ENCODE data around the gene HSPB7.
"Not testable (repeated sequence)": the region's sequence is repeated elsewhere in the genome, so short reads cannot be mapped to it uniquely, and the experiment has no call there.

The HSPB7 gene

DNA sequence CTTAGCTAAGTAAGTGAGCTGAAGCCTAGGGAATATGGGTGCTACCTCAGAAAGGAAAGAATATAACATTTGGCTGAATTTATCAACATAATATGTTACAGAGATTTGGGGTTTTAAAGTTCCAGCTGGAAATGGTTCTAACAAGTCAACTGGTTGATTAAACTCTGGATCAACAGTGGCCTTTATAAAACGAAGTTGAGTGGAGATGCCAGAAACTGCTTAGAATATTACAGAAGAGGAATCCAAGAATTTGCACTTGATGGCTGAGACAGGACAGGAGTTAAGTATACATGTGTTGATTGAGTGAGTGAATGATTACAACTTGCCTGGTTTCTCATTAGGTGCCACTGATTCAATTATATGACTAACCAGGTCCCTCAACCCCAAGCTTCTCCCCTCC lies 34.6 kb downstream of the HSPB7 start:
- DNase-seq (ENCODE audit: low read depth) = no peak
- no peak overlapping the region for H3K4me3 ChIP-seq (ENCODE audit: control insufficient read depth, low read depth, low read length)
- TF ChIP-seq, protein P1, sequence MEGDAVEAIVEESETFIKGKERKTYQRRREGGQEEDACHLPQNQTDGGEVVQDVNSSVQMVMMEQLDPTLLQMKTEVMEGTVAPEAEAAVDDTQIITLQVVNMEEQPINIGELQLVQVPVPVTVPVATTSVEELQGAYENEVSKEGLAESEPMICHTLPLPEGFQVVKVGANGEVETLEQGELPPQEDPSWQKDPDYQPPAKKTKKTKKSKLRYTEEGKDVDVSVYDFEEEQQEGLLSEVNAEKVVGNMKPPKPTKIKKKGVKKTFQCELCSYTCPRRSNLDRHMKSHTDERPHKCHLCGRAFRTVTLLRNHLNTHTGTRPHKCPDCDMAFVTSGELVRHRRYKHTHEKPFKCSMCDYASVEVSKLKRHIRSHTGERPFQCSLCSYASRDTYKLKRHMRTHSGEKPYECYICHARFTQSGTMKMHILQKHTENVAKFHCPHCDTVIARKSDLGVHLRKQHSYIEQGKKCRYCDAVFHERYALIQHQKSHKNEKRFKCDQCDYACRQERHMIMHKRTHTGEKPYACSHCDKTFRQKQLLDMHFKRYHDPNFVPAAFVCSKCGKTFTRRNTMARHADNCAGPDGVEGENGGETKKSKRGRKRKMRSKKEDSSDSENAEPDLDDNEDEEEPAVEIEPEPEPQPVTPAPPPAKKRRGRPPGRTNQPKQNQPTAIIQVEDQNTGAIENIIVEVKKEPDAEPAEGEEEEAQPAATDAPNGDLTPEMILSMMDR (conservative IDR thresholded peaks at IDR 0.05; ENCODE audit: control insufficient read depth, insufficient read depth, low read depth, low read length) = no peak

DNA sequence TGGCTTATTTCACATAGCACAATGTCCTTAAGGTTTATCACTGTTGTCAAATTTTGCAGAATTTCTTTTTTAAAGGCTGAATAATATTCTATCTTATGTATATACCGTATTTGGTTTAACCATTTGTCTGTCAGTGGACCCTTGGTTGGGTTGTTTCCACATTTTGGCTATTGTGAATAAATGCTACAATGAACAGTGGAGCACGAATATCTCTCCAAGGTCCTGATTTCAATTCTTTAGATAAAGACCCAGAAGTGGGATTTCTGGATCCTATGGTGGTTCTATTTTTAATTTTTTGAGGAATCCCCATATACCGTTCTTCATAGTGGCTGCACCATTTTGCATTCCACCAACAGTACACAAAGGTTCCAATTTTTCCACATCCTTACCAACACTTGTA lies 36.2 kb downstream of the HSPB7 start:
- no peak for DNase-seq (ENCODE audit: low read depth)
- no peak overlapping the region for H3K4me3 ChIP-seq (ENCODE audit: control insufficient read depth, low read depth, low read length)
- TF ChIP-seq, protein P1 (conservative IDR thresholded peaks at IDR 0.05; ENCODE audit: control insufficient read depth, insufficient read depth, low read depth, low read length) = no peak

- not testable (repeated sequence) for DNase-seq (ENCODE audit: low read depth); H3K4me3 ChIP-seq (ENCODE audit: control insufficient read depth, low read depth, low read length)
Observed at GRCh38 chr1:15977947-15978346, 39.9 kb downstream of the HSPB7 start.

DNA sequence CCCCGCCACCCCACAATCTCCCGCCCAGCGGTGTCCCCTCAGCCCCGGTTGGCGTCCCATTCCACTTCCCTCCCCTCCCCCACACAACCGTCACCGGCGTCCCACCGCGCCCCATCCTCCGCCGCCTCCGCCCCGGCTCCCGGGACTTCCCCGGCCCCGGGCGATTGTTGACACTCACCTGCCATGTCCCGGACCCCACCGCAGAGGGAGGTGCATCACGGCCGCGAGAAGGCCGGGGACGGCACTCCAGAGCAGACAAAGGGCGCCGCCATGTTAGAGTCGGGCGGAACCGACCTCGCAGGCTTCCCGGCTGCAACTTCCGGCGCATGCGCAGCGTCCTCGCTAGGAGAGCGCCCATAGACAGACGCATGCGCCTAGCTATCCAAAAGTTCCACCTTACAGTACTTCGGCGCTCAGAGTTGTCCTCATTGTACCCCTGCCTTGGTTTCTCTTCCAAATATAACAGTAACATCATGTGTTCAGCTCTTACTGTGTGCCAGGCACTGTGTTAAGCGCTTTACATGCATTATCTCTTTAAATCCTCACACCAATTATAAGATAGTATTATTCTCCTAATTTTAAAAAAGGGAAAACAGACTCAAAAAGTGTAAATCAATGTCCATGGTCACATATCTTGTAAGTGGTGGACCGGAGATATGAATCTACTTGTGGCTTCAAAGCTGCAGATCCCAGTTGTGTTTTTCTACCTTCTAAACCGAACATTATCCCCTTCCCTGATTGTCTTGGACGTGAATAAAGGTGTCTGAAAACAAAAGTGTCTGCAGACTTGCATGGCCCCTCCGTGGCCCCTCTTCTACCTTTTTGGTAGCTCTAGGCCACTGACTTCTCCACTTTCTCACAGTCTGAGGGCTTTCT lies 41.8 kb downstream of the HSPB7 start, which contains the start of gene ZBTB17:
TSS of gene ZBTB17 (minus strand) at position 297 of the 876 bp plus-strand sequence. CDS start 27,606 bp downstream, outside the sequence.
- TF ChIP-seq, protein P1 (conservative IDR thresholded peaks at IDR 0.05; ENCODE audit: control insufficient read depth, insufficient read depth, low read depth, low read length) = no peak
- DNase-seq (ENCODE audit: low read depth) = peak; percentile 88
- H3K4me3 ChIP-seq (ENCODE audit: control insufficient read depth, low read depth, low read length) = peak within 1 kb of the TSS; percentile 81

DNA sequence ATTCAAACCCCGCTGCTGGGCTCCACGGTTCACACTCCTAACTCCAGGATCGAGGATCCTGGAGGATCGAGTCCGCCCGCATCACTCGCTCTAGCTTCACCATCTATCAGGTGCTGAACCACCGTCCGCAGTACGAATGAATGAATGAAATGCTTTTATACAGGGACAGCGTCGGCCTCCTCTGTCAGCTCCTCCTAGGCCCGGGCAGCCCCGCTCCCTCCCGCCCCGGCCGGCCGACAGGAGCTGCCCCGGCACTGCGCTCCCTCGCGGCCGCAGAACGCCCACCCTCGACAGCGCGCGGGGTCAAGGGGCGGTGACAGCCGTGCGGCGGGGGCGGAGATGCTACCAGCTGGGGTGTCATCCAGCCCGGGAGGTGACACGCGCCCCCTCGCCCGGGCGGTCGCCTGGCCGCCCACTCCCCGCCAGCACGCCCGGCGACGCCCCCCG lies 42.5 kb downstream of the HSPB7 start:
- TF ChIP-seq, protein P1 (conservative IDR thresholded peaks at IDR 0.05; ENCODE audit: control insufficient read depth, insufficient read depth, low read depth, low read length) = no peak
- peak; percentile 44 for DNase-seq (ENCODE audit: low read depth)
- peak overlapping the region; percentile 81 for H3K4me3 ChIP-seq (ENCODE audit: control insufficient read depth, low read depth, low read length)

DNA sequence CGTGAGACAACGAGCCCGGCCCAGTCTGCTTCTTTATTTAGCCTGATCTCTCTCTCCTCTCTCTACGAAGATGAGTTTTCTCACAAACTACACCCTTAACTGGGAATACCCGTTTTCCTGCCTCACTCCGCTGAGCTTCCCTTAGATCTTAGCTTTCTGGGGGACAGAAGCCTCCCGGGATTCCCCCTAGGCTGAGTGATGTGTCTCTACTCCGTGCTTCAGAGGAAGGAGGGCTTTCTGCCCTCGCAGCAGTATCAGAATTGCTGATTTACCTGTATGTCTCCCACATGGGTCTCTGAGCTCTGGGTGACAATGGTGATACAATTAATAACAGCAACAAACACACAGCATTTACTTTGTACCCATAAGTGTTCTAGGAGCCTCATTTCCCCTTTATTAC lies 43.0 kb downstream of the HSPB7 start:
- H3K4me3 ChIP-seq (ENCODE audit: control insufficient read depth, low read depth, low read length) = peak overlapping the region; percentile 81
- TF ChIP-seq, protein P1 (conservative IDR thresholded peaks at IDR 0.05; ENCODE audit: control insufficient read depth, insufficient read depth, low read depth, low read length) = no peak
- DNase-seq (ENCODE audit: low read depth) = no peak

DNA sequence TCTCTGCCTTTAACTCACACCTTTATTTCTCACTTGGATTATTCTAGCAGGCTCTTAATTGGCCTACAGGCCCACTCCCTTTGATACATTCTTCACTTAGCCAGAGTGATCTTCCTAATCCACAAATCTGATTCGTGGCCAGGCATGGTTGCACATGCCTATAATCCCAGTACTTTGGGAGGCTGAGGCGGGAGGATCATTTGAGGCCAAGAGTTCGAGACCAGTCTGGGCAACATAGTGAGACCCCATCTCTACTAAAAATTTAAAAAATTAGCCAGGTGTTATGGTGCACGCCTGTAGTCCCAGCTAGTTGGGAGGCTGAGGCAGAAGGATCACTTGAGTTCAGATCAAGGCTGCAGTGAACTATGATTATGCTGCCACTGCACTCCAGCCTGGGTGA lies 44.1 kb downstream of the HSPB7 start:
- H3K4me3 ChIP-seq (ENCODE audit: control insufficient read depth, low read depth, low read length) = no peak overlapping the region
- no peak for DNase-seq (ENCODE audit: low read depth)
- TF ChIP-seq, protein P1 (conservative IDR thresholded peaks at IDR 0.05; ENCODE audit: control insufficient read depth, insufficient read depth, low read depth, low read length) = no peak

Measured in fibroblast of mammary gland (primary cell).